WI38 (cell line): Measurements from ENCODE around the gene SPOUT1.

Experiments
- H3K4me3 ChIP-seq: 2 replicates; pipeline ENCODE4 v1.5.1; 2011; ENCODE audit warnings: low read depth, mild to moderate bottlenecking, control low read depth, low read length
- CTCF ChIP-seq: IDR thresholded peaks from 2 replicates; pipeline ENCODE4 v1.5.1; 2012; ENCODE audit warnings: low read depth, mild to moderate bottlenecking, control low read depth, low read length

The SPOUT1 gene

GRCh38 chr9:128773049-128773448 is 56.5 kb downstream of the SPOUT1 start:
- TF ChIP-seq CTCF = no peak
- no peak overlapping the region for H3K4me3 ChIP-seq

GRCh38 chr9:128771745-128772519 is 57.7 kb downstream of the SPOUT1 start, which contains the start of gene ZER1:
Gene ZER1, minus strand, starts transcription at chr9:128771927. Its CDS starts 16,362 bp downstream, at chr9:128755565.
- peak within 1 kb of the TSS; percentile 97 for H3K4me3 ChIP-seq
- no peak for TF ChIP-seq CTCF

GRCh38 chr9:128771094-128771721 is 58.4 kb downstream of the SPOUT1 start:
- TF ChIP-seq CTCF = no peak
- peak overlapping the region; percentile 97 for H3K4me3 ChIP-seq

- peak overlapping the region; percentile 97 for H3K4me3 ChIP-seq
- TF ChIP-seq CTCF = no peak
These were observed 59.1 kb downstream of the SPOUT1 start for GRCh38 chr9:128770286-128771030.
